Gastrocnemius medialis (tissue), 4 donors: ENCODE measurements around the gene FREM2.

Experiments
- POLR2A ChIP-seq, 2 donors: fragments of 450-650 bp; IDR thresholded peaks; one replicate each; pipeline ENCODE4 v1.6.1; 2017; ENCODE audit warnings: antibody characterized with exemption in 2 of 2, mild to moderate bottlenecking in 2 of 2, moderate library complexity in 2 of 2
- TF ChIP-seq, protein P1 (sequence below), 5 experiments: fragments of 450-650 bp in 3 of 5; fragments of 200-600 bp in 2 of 5; sonication (generic) in 2 of 5; IDR thresholded peaks in 4 of 5; conservative IDR thresholded peaks in 1 of 5; 1 replicate in 4 of 5; 2 replicates in 1 of 5; pipeline ENCODE4 v1.5.1; 2016 to 2019; ENCODE audit warnings: antibody characterized with exemption in 5 of 5, mild to moderate bottlenecking in 3 of 5, moderate library complexity in 3 of 5

- TF ChIP-seq, protein P1, sequence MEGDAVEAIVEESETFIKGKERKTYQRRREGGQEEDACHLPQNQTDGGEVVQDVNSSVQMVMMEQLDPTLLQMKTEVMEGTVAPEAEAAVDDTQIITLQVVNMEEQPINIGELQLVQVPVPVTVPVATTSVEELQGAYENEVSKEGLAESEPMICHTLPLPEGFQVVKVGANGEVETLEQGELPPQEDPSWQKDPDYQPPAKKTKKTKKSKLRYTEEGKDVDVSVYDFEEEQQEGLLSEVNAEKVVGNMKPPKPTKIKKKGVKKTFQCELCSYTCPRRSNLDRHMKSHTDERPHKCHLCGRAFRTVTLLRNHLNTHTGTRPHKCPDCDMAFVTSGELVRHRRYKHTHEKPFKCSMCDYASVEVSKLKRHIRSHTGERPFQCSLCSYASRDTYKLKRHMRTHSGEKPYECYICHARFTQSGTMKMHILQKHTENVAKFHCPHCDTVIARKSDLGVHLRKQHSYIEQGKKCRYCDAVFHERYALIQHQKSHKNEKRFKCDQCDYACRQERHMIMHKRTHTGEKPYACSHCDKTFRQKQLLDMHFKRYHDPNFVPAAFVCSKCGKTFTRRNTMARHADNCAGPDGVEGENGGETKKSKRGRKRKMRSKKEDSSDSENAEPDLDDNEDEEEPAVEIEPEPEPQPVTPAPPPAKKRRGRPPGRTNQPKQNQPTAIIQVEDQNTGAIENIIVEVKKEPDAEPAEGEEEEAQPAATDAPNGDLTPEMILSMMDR (IDR thresholded peaks at IDR 0.05 in 4 of 5, conservative IDR thresholded peaks at IDR 0.05 in 1 of 5): no peak
- TF ChIP-seq POLR2A (IDR thresholded peaks at IDR 0.05): no peak
These were observed 26.2 kb downstream of the FREM2 start for GRCh38 chr13:38713046-38713445.
